Fibroblast of lung (primary cell): Measurements from ENCODE around the gene CASP8.

Experiments used
- CTCF ChIP-seq, 2 donors: IDR thresholded peaks in 1 of 2; conservative IDR thresholded peaks in 1 of 2; 1 replicate in 1 of 2; 2 replicates in 1 of 2; pipeline ENCODE4 v1.5.1; 2011 to 2012; ENCODE audit warnings: low read length in 2 of 2, control low read depth in 1 of 2, inconsistent platforms in 1 of 2, low read depth in 1 of 2, mild to moderate bottlenecking in 1 of 2
- EZH2 ChIP-seq: IDR thresholded peaks from 2 replicates; pipeline ENCODE4 v1.5.1; 2012; ENCODE audit warnings: low read length, control low read depth, mild to moderate bottlenecking; ENCODE audit errors: missing control alignments

- TF ChIP-seq CTCF (conservative IDR thresholded peaks at IDR 0.05 in 1 of 2, IDR thresholded peaks at IDR 0.05 in 1 of 2; ENCODE audit: low read depth in 1 of 2, low read length in 2 of 2), result no peak
- TF ChIP-seq EZH2, result no peak
Measured at GRCh38 chr2:201255408-201256033, 4.8 kb upstream of the CASP8 start.
